Measurements from ENCODE around the gene ESR2. TPM values are rescaled to one million over a fixed set of nuclear protein-coding genes. Genes with fewer than 3 reads are reported as not detected.

The ESR2 gene
- total and polyA plus RNA-seq, 2 donors (not counting 3 experiments of a cell fraction or from before 2014, with no cell fraction given): 0.10 to 0.58 TPM

DNA sequence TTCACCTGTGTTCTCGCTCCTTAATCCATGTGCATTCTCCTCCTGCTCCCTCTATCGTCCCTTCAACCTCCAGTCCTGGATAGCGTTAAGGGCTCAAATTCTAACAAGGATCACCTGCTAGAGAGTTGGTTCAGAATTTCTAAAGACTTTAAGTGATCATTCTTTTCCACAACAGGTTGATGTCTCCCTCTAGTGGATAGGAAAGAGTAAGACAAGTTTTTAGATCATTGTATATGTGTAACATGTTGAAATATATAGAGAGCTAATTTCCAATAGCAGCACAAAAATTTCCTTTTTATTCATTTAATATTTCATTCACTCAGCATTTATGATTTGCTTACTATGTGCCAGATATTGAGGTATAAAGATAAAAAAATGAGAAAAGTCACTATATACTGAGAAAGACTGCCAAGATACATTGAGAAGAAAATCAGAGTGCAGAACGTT is 9.3 kb upstream of the ESR2 start:
- DNase-seq (ENCODE audit: low read depth, low spot score): peak; percentile 71

GRCh38 chr14:64298773-64299172 is 4.6 kb upstream of the ESR2 start:
- Histone ChIP-seq H3K9me3 (replicated peaks; ENCODE audit: control insufficient read depth, insufficient read depth, low read length) (no peaks in the 10 kb centered on the region), H4K20me1 (replicated peaks; ENCODE audit: control insufficient read depth, extremely low read depth, insufficient read depth, low read length) (no peaks in the 10 kb centered on the region), H3K9ac (replicated peaks; ENCODE audit: extremely low read depth, insufficient read depth, low read length) (no peak overlapping the region), H3K79me2 (ENCODE audit: control insufficient read depth, insufficient read depth, low read length) (no peaks in the 10 kb centered on the region), H3K4me3 (replicated peaks in 1 of 3; ENCODE audit: insufficient read depth in 1 of 3, low read depth in 1 of 3, low read length in 3 of 3) (no peak overlapping the region), H3K4me1 (ENCODE audit: control insufficient read depth, extremely low read depth, insufficient read depth, low read length) (peaks cover 31% of the 10 kb centered on the region), H2AFZ (ENCODE audit: low read depth, low read length) (no peak overlapping the region), H3K27ac (ENCODE audit: insufficient read depth, low read depth, low read length) (no peak overlapping the region), H3K4me2 (ENCODE audit: insufficient read depth, low read length) (no peak overlapping the region), H3K9me1 (replicated peaks; ENCODE audit: control insufficient read depth, extremely low read depth, insufficient read depth, low read length) (no peaks in the 10 kb centered on the region), H3K36me3 (ENCODE audit: control insufficient read depth in 2 of 2, extremely low read depth in 1 of 2, insufficient read depth in 2 of 2, low read length in 2 of 2) (no peaks in the 10 kb centered on the region), H3K27me3 (ENCODE audit: control insufficient read depth in 2 of 2, insufficient read depth in 2 of 2, low read length in 2 of 2) (peaks cover 0 to 1% of the 10 kb centered on the region in 2 experiments)
- no peak for DNase-seq (ENCODE audit: low read depth, low spot score)
- ChIA-PET POLR2A (interaction anchor here (0.7 kb wide), 1 partner anchor 293 kb away, joined by 3 read pairs; no protein-coding TSS in a partner anchor), CTCF (interaction anchor here (1.4 kb wide), 1 partner anchor 10 kb away, joined by 4 read pairs; no protein-coding TSS in a partner anchor)
- TF ChIP-seq MYC (IDR thresholded peaks at IDR 0.05; ENCODE audit: low read depth, low read length) (no peak), FOS (IDR thresholded peaks at IDR 0.05; ENCODE audit: borderline replicate concordance, insufficient read depth, low read length) (no peak), MAX (IDR thresholded peaks at IDR 0.05; ENCODE audit: insufficient read depth, insufficient read length) (no peak), JUN (IDR thresholded peaks at IDR 0.05; ENCODE audit: borderline replicate concordance, insufficient read depth, insufficient read length, low read depth) (no peak), POLR2A (IDR thresholded peaks at IDR 0.05; ENCODE audit: low read depth, low read length) (no peak), POLR2AphosphoS5 (IDR thresholded peaks at IDR 0.05; ENCODE audit: insufficient read depth, low read depth, low read length) (no peak), GATA2 (IDR thresholded peaks at IDR 0.05; ENCODE audit: insufficient read depth, insufficient read length, low read depth, low read length) (no peak), EZH2 (IDR thresholded peaks at IDR 0.05; ENCODE audit: borderline replicate concordance, low read depth, low read length, severe bottlenecking) (no peak)
- TF ChIP-seq, protein P1, sequence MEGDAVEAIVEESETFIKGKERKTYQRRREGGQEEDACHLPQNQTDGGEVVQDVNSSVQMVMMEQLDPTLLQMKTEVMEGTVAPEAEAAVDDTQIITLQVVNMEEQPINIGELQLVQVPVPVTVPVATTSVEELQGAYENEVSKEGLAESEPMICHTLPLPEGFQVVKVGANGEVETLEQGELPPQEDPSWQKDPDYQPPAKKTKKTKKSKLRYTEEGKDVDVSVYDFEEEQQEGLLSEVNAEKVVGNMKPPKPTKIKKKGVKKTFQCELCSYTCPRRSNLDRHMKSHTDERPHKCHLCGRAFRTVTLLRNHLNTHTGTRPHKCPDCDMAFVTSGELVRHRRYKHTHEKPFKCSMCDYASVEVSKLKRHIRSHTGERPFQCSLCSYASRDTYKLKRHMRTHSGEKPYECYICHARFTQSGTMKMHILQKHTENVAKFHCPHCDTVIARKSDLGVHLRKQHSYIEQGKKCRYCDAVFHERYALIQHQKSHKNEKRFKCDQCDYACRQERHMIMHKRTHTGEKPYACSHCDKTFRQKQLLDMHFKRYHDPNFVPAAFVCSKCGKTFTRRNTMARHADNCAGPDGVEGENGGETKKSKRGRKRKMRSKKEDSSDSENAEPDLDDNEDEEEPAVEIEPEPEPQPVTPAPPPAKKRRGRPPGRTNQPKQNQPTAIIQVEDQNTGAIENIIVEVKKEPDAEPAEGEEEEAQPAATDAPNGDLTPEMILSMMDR (IDR thresholded peaks at IDR 0.05; ENCODE audit: extremely low read depth in 1 of 2, insufficient read depth in 1 of 2, low read depth in 1 of 2, low read length in 2 of 2): no peak
- dilution Hi-C loops (cut with MboI; ENCODE audit: extremely low pct_ligation_motif_present, low sequenced_read_pairs): no loop called here
- FAIRE-seq: no peak
- BruUV-seq (replicated peaks): no TSS peak
- intact Hi-C loops (cut with micrococcal nuclease): no loop called here

More for the DNA sequence above, 9.3 kb upstream of the ESR2 start:
- Histone ChIP-seq H3K9me3 (replicated peaks; ENCODE audit: control insufficient read depth, insufficient read depth, low read length) (no peaks in the 10 kb centered on the region), H3K9me1 (replicated peaks; ENCODE audit: control insufficient read depth, extremely low read depth, insufficient read depth, low read length) (no peaks in the 10 kb centered on the region), H3K4me3 (replicated peaks in 1 of 3; ENCODE audit: insufficient read depth in 1 of 3, low read depth in 1 of 3, low read length in 3 of 3) (no peak overlapping the region), H3K27ac (ENCODE audit: insufficient read depth, low read depth, low read length) (no peak overlapping the region), H4K20me1 (replicated peaks; ENCODE audit: control insufficient read depth, extremely low read depth, insufficient read depth, low read length) (no peaks in the 10 kb centered on the region), H3K4me2 (ENCODE audit: insufficient read depth, low read length) (no peak overlapping the region), H2AFZ (ENCODE audit: low read depth, low read length) (no peak overlapping the region), H3K36me3 (ENCODE audit: control insufficient read depth in 2 of 2, extremely low read depth in 1 of 2, insufficient read depth in 2 of 2, low read length in 2 of 2) (no peaks in the 10 kb centered on the region), H3K9ac (replicated peaks; ENCODE audit: extremely low read depth, insufficient read depth, low read length) (no peak overlapping the region), H3K79me2 (ENCODE audit: control insufficient read depth, insufficient read depth, low read length) (no peaks in the 10 kb centered on the region), H3K4me1 (ENCODE audit: control insufficient read depth, extremely low read depth, insufficient read depth, low read length) (no peaks in the 10 kb centered on the region), H3K27me3 (ENCODE audit: control insufficient read depth in 2 of 2, insufficient read depth in 2 of 2, low read length in 2 of 2) (no peaks in the 10 kb centered on the region)
- TF ChIP-seq, protein P1 (IDR thresholded peaks at IDR 0.05; ENCODE audit: extremely low read depth in 1 of 2, insufficient read depth in 1 of 2, low read depth in 1 of 2, low read length in 2 of 2): peak; percentile 48 to 50
- TF ChIP-seq JUN (IDR thresholded peaks at IDR 0.05; ENCODE audit: borderline replicate concordance, insufficient read depth, insufficient read length, low read depth): no peak
- no peak for TF ChIP-seq FOS (IDR thresholded peaks at IDR 0.05; ENCODE audit: borderline replicate concordance, insufficient read depth, low read length)
- TF ChIP-seq EZH2 (IDR thresholded peaks at IDR 0.05; ENCODE audit: borderline replicate concordance, low read depth, low read length, severe bottlenecking): no peak
- CTCF ChIA-PET: interaction anchor here (0.5 to 4.9 kb wide), 130 partner anchors 9 to 1016 kb away, joined by 3 to 155 read pairs (median 5); partner anchors contain the start of genes ESR2 and SYNE2
- FAIRE-seq: peak; percentile 50
- dilution Hi-C loops (cut with MboI; ENCODE audit: extremely low pct_ligation_motif_present, low sequenced_read_pairs): no loop called here
- POLR2A ChIA-PET: interaction anchor here (0.6 kb wide), 1 partner anchor 10 kb away, joined by 3 read pairs; no protein-coding TSS in a partner anchor
- BruUV-seq (replicated peaks): no TSS peak
- intact Hi-C loops (cut with micrococcal nuclease): loop anchor here (1.0 to 5.0 kb wide), 6 partner anchors 166 to 661 kb away; partner anchors contain the start of genes SYNE2 and WDR89
